ENCODE data around the gene HOXA4. TPM values are rescaled to one million over a fixed set of nuclear protein-coding genes. Genes with fewer than 3 reads are reported as not detected.

The HOXA4 gene
- total and polyA plus RNA-seq, 2 of the 8 experiments (the other 6 are each of a cell fraction or from before 2014, with no cell fraction given) = not detected

GRCh38 chr7:27088002-27088922 is 42.3 kb downstream of the HOXA4 start (continued):
- TF ChIP-seq EGR1 (IDR thresholded peaks at IDR 0.05; ENCODE audit: borderline replicate concordance, low read depth, low read length) = no peak
- no peak for TF ChIP-seq JUND (IDR thresholded peaks at IDR 0.05; ENCODE audit: low read length)
- TF ChIP-seq EZH2 (IDR thresholded peaks at IDR 0.05; ENCODE audit: low read depth, low read length, severe bottlenecking) = peak; percentile 94
- TF ChIP-seq GABPA (IDR thresholded peaks at IDR 0.05; ENCODE audit: borderline replicate concordance, insufficient read depth, low read length) = 0 out of 2 replicates have a peak, but pooled peaks have one; percentile 10
- TF ChIP-seq HDAC2 (IDR thresholded peaks at IDR 0.05; ENCODE audit: borderline replicate concordance in 1 of 2, low read depth in 2 of 2, low read length in 2 of 2) = peak in 1 of 2 experiments; percentile 94; a peak in 2 of 4 replicates
- peak; percentile 87 for TF ChIP-seq RNF2 (IDR thresholded peaks at IDR 0.05; ENCODE audit: borderline replicate concordance, low read depth, low read length, missing control alignments, poor library complexity, severe bottlenecking)
- 0 out of 2 replicates have a peak, but pooled peaks have one; percentile 27 for TF ChIP-seq PHF8 (conservative IDR thresholded peaks at IDR 0.05; ENCODE audit: low read depth, low read length)
